ENCODE results near the gene GVQW3.

Gene GVQW3

GRCh38 chr11:76445121-76446084 is 64.3 kb downstream of the GVQW3 start:
- DNase-seq (ENCODE audit: low read depth, low spot score) = peak; percentile 69

DNA sequence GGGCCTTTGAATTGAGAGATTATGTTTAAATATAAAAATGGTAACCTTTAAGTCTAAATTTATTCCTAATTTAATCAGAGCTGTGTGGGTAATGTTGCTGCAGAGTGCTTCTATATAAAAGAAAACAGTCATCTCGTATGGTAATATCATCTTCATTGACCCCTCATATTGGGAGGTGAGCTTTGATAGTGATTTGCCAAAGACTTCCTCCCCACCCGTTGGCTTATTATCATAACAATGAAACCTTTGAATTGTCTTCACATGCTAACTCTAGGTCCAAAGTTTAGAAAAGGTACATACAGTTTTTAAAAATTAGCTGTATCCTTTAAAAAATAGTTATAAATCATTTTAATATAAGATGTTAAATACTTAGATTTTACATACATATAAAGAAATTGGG is 67.4 kb downstream of the GVQW3 start:
- no peak for DNase-seq (ENCODE audit: low read depth, low spot score)

- no peak for DNase-seq (ENCODE audit: low read depth, low spot score)
Measured at GRCh38 chr11:76453248-76453647, 72.1 kb downstream of the GVQW3 start.

DNA sequence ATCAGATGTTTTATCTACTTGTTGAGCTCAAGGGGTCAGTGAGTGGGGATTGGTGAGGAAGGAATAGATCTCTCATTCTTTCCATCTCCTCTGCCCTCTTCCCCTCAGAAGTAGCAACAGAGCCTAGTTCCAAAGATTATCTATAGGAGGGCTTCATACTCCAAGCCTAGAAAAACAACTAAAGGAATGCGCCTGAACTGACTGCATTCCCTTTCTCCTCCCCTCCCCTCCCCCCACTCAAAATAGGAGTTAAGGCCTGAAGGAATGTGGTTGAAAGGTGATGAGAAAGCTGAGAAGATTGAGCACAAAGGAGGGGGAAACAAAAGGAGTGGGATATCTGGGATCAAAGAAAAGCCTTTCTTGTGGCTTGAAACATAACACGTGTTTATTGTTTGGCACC is 74.2 kb downstream of the GVQW3 start:
- peak; percentile 94 for DNase-seq (ENCODE audit: low read depth, low spot score)

DNA sequence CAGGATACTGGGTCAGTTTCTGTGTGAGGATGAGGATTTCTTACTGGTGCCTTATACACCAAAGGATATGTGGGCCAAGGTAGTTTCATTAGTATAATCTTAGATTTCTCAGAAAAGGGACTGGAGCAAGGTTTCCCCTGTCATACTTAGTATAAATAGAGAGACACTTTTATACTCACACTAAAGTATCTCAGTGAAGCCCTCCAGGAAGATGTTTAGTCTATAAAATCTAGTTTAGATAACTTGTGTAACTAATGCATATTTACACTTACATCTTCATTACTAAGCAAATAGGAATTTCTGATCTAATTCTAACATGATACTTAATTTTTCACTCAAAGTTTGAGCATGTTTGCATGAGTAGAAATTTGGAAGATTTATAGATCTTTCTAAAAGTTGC is 74.8 kb downstream of the GVQW3 start:
- DNase-seq (ENCODE audit: low read depth, low spot score) = no peak

DNA sequence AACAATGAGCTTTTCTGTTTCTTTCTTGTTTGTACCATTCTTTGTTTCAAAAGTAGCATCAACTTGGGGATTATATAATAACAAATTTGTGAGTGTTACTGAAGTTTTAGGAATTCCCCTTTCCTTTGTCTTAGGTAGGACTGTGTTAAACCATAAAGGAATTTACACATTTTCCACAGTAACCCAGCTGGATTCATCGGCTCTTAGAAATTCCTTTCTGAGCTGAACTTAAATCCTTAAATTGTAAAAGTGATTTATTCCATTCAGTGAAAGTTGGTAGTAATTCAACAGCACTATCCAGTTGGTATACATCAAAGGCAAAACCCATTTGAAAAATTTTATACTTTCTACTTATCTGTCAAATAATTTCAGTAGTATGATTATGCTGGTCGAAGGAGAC is 75.4 kb downstream of the GVQW3 start:
- no peak for DNase-seq (ENCODE audit: low read depth, low spot score)
